Epidermal melanocyte (primary cell): ENCODE measurements around the gene PID1.

ENCODE experiments used
- DNase-seq: peaks from one replicate; pipeline ENCODE4 v3.0.0; 2011; ENCODE audit warnings: low spot score; ENCODE audit not compliant: insufficient read length

Gene PID1

DNA sequence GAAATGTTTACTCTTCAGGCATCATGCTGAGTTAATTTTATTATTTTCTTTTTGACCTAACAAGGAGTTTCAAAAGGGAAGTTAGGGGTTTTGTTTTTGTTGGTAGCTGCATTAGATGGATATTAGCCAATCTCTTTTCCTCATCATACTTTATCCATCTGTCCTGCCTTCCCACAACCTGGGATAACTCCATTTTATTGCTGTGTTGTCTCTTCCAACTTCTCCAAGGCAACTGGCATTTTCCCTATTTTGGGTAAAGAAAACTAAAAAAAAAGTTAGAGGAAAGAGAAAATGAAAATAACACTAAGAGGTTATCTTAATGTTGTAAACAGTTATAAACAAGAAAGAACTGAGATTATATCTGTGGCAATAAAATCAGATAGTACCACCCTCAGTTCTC is 147.0 kb downstream of the PID1 start:
- DNase-seq, result no peak

DNA sequence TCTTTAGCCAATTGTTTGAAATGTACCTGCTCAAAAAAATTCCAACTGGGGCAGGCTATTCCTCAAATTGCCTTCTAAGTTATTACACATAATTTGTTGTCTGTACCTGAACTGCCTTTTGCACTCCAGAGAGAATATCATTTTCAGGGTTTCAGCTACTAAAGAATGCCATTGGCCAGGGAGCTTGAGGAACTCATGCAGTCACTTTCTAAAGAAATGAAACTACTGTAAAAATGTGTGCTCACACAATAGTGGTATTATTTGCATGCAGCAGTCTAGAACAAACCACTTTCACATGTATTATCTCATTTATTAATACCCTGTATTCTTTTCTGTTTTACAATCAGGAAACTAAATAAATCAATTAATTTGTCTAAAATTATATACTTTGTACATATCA is 152.2 kb downstream of the PID1 start:
- no peak for DNase-seq

GRCh38 chr2:229118336-229118735 is 152.8 kb downstream of the PID1 start:
- DNase-seq, result no peak

GRCh38 chr2:229111744-229112143 is 159.3 kb downstream of the PID1 start:
- DNase-seq, result no peak

DNA sequence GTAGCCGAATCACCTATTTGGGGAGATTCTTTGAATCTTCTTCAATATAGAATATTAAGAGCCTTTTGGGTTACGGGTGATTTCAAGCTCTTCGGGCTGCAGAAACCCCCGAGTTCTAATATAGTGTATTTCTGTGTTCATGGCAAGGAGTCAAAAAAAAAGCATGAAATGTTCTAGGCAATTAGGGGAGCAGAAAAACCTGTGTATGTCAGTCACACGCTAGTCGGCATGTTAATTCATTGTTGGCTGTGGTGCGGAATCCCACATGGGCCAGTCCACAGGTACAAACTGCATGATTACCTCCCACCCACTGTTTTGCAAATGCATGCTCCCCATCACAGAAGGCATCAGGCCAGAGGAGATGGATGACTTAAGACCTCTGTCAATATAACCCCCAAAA is 161.9 kb downstream of the PID1 start:
- no peak for DNase-seq

- no peak for DNase-seq
Measured at GRCh38 chr2:229107601-229108000, 163.5 kb downstream of the PID1 start.

DNA sequence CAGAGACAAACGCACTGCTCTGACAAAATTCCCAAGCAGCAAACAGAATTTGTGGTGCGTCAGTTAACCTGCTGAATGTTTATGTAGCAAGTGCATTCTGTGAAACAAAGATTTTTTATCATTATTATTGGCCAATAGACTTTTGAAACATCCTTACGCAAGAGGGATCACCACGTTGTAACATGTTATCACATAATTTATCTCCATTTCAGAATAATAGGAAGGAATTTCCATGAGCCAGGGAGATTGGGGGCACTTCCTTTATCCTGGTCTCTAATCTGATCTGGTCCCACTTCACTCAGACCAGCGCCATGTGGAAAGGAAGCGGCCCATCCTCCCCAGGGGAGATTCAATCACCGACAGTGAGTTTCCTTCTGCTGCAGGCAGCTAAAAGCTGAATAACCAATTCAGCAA is 166.1 kb downstream of the PID1 start:
- no peak for DNase-seq

DNA sequence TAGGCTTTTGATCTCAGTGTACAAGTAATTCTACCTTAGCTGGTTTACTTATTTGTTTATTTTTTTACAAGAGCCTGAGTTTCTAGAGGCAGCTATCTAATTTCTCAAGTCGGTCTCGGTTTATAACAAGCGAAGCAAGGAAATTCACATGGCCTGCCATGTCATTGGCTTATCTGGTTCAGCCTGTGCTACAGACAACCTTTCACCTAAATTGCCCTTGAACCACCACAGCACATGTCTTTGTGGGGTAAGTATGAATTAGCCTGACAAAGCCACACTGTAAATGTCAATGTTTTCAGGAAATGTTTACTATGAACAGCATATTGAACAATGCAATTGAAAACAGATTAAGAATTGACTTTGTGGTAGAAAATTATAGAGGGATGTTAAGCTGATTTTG is 167.1 kb downstream of the PID1 start:
- DNase-seq, result no peak

DNA sequence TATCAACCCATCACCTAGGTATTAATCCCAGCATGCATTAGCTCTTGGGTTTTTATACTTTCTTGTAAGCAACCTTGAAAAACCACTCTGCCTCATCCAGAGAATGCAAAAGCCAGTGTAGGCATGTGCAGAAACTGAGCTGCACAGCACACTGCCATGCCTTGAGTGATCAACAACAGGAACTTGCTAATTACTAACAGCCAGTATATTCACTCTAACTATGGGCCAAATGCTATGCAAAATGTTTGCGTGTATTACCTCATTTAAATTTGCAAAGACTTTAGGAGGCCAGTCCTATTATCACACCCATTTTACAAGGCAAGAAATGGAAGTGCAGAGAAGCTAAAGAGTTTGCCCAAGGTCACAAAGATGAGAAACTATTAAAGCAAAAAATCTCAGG is 169.8 kb downstream of the PID1 start:
- DNase-seq, result no peak

GRCh38 chr2:229099231-229099630 is 171.9 kb downstream of the PID1 start:
- no peak for DNase-seq

- no peak for DNase-seq
Measured at GRCh38 chr2:229098801-229099200, 172.3 kb downstream of the PID1 start.

GRCh38 chr2:229096409-229097066 is 174.5 kb downstream of the PID1 start:
- no peak for DNase-seq

- DNase-seq, result no peak
Measured at GRCh38 chr2:229095472-229095871, 175.6 kb downstream of the PID1 start.

GRCh38 chr2:229090225-229090624 is 180.9 kb downstream of the PID1 start:
- no peak for DNase-seq

DNA sequence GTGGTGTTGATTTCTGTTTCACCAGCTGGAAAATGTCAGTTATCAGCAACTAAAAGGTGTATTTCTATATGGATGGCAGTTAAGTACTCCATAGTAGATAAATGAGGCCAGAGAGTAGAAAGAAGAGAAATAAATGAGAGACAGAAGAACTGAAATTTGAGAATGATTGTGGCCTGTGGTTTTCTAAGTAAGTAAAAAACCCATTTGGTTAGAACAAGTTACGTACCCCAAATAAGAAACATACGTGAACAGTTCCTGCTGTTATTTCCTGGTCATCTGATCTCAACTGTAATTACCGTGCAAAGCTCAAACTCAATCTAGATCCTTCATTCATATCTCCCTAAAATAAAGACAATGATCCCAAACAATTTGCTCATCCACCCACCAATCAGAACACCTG is 181.3 kb downstream of the PID1 start:
- DNase-seq, result no peak

- no peak for DNase-seq
Measured at GRCh38 chr2:229088966-229089700, 182.0 kb downstream of the PID1 start.

DNA sequence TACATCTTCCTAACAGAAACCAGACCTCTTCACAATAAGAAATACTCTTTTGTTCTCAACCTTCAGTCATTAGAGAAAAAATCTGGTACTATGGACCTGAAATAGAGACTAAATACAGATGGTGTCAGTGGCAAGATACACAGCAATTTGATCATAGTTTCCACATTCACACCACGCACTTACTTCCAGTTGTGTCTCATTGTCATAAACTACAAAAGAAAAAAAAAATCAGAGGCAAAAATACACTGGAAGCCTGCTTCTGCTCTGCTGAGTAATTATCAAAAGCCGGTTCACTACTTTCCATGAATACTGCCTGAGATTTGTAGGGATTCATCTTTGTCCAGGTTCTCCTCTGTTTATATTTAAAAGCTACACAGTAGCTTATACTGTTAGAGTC is 182.6 kb downstream of the PID1 start:
- DNase-seq, result no peak

DNA sequence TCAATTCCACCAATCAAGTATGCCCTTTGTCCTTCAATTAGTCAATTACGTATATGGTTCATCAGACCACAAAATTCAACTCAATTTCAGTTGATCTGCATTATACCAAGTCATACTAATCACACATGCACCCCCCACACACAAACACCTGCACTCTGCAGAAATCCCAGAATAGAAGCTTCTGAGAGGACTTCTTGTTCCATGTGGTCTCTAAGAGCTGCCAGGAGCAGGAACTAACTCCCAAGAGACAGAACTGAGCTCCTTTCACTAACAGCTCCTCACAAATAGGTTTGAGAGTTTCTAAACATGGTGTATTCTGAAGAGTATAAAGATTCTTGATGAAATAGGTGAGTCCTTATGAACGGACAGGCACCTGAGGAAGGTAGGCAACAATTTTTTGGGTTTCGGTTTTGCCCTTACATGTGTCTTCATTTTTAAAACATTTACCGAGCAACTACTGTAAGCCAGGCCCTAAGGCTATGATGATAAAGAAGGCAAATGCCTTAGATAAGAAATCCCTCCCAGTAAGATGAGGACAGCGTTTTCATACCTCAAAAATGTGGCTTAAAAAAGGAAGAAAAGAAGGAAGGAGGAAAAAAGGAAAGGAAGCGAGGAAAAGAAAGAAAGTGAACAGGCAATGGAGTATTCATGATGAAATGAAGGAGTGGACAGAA is 183.1 kb downstream of the PID1 start:
- no peak for DNase-seq

DNA sequence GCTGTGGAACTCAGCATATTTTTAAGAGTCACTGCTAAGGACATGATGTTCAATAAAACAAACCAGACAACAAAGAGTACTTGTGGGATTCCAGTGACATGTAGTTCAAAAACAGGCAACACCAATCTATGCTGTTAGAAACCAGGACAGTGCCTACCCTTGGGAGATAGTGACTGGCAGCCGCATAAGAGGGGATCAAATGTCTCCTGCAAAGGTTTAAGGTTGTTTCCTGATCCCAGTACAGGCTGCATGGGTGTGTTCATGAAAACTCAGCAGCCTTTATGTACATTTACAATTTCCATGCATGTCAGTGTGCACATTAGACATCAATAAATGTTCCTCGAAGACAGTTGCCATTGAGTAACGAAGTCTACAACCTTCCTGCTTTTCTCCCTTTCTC is 183.8 kb downstream of the PID1 start:
- DNase-seq, result no peak

DNA sequence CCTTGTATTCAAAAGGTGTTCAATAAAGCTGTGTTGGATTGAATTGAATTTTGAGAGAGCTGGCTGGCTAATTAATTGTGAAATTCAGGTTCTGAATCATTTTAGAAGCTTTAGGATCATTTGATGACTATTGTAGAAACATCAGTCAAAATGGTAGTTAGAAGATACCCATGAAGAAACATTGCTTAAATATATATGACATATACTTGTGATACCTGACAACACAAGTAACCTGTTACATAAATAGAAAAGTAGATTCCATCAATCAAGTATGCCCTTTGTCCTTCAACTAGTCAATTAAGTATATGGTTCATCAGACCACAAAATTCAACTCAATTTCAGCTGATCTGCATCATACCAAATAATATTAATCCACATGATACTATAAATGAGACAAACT is 185.6 kb downstream of the PID1 start:
- no peak for DNase-seq

DNA sequence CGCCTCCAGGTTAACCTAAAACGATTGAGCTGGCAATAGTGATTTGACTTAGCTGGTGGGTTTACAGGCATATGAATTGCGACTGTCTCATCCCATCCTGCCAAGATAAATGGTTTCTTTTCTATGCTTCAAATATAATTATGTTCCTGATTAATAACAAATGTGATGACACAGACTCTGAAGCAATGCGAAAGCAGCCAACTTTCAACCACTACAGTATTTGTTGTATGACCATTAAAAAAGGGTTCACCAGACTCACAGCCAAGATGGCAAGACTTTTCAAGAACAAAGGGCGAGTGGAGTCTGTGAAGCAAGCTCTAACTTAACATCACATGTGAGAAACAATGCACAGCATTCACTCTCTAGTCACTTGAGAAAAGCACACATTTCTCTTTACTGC is 186.6 kb downstream of the PID1 start:
- DNase-seq, result peak; percentile 26

- DNase-seq, result no peak
Measured at GRCh38 chr2:229083606-229084340, 187.3 kb downstream of the PID1 start.
